T-helper 1 cell (primary cell): ENCODE measurements around the gene SEC23IP.
"Not testable (repeated sequence)": the region's sequence is repeated elsewhere in the genome, so short reads cannot be mapped to it uniquely, and the experiment has no call there.

Experiments used
- DNase-seq, 5 donors: peaks; one replicate each; pipeline ENCODE4 v3.0.0-alpha.2; 2012 to 2020
- total RNA-seq, 4 donors: gene quantifications; one replicate each; lab custom pipeline; 2026; lab: John Stamatoyannopoulos, UW

Gene SEC23IP
- 14.0 to 37.8 (median 28.6) reads per million in 4 donors for total RNA-seq

GRCh38 chr10:119892188-119893065, at the start of gene SEC23IP:
TSS of gene SEC23IP (plus strand) at chr10:119892730. CDS start at chr10:119892783, 53 bp downstream.
- peak; percentile 78 to 94 (median 85) for DNase-seq

- DNase-seq = no peak
These were observed 46.9 kb upstream of the SEC23IP start for GRCh38 chr10:119845656-119846055.

DNA sequence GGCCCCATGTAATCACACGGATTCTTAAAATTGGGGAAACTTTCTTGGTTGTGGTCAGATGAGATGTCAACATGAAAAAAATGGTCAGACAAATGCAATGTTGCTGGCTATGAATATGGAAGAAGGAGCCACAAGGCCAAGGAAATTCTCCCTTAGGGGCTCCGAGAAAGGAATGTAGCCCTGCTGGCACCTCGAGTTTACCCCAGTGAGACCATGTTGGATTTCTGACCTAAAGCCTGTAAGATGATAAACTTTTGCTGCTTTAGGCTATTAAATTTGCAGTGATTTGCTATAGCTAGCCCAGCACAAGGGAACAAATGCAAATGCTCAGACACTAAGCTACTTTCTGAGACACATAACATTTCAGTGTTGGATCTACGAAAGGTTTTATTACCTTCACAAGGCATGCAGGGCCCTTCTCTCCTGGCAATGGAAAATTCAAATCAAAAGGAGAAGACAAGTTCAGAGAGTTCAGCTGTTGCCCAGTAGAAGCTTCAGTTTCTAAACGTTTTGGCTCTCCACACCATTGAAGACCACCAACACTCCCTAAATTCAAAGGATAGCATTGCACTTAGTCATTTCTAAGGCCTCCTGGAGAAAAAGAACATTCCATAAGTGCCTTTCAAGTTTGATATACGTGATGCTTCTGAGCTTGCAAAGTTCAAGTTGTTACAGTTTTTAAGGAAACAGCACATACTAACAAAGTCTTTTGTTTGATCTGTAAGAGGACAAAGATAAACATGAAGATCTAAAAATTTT, 43.3 kb upstream of the SEC23IP start:
- DNase-seq = no peak

DNA sequence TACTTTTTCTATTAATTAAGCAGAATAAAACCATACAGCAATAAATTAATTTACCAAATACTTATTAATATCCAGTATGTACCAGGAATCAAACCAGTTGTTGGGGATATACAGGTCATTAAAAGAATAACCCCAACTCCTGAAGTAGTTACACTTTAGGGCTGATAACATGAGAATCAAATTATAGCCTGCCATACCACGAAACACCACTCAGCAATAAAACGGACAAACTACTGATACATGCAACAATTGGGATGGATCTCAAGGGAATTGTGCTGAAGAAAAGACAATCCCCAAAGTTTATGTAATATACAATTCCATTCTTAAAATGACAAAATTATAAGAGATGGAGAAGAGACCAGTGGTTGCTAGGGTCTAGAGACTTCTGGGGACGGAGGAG, 42.6 kb upstream of the SEC23IP start:
- DNase-seq = no peak

DNA sequence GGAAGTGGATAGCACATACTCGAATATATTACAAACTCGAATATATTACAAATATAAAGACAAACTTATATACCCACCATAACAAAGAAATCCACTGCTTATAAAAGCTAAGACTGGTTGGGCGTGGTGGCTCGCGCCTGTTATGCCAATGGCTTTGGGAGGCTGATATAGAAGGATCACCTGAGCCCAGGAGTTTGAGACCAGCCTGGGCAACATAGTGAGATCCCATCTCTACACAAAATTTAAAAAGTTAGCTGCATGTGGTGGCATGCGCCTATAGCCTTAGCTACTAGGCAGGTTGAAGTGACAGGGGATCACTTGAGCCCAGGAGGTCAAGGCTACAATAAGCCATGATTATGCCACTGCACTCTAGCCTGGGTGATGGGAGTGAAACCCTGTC, 40.3 kb upstream of the SEC23IP start:
- no peak for DNase-seq

- DNase-seq = no peak
These were observed 39.7 kb upstream of the SEC23IP start for GRCh38 chr10:119852822-119853221.

GRCh38 chr10:119853574-119853973, 39.0 kb upstream of the SEC23IP start:
- DNase-seq = no peak

GRCh38 chr10:119858063-119858462, 34.5 kb upstream of the SEC23IP start:
- no peak for DNase-seq

DNA sequence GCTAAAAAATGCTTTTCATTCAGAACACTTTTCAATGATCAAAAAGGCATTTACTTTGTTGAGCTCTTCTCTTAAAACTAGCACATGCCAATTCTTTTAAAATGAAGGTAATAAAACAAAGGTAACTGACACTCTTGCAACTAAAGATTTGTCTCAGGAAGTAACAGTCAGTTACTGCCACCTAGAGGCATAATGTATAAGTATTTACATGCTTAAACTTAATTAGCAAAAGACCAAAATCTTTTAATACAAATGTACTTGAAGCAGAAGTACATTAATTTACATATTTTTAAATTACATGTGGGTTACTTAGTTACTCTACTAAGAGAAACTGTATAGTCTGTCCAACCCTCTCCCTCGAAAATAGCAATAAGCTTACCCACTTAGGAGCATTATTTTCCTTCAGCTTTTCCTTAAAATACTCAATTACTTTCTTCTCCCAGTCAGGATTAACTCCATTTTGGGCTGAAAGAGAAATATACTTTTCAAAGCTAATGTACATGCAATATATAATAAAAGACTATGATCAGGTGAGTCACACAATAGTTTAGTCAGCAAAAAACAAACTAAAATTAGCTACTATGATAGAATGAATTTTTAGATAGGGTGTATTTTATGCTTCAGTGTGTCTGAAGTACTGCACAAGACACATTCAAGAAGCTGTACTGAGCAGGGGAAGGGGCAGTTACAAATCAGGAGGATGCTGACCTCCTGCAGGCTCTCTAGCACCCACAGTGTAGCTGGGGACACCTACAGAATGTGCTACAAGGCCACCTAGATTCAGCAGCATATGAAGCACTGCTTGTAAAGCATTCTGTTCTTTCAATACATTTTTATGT, 32.9 kb upstream of the SEC23IP start:
- peak in 1 of 5 donors; percentile 43 for DNase-seq

DNA sequence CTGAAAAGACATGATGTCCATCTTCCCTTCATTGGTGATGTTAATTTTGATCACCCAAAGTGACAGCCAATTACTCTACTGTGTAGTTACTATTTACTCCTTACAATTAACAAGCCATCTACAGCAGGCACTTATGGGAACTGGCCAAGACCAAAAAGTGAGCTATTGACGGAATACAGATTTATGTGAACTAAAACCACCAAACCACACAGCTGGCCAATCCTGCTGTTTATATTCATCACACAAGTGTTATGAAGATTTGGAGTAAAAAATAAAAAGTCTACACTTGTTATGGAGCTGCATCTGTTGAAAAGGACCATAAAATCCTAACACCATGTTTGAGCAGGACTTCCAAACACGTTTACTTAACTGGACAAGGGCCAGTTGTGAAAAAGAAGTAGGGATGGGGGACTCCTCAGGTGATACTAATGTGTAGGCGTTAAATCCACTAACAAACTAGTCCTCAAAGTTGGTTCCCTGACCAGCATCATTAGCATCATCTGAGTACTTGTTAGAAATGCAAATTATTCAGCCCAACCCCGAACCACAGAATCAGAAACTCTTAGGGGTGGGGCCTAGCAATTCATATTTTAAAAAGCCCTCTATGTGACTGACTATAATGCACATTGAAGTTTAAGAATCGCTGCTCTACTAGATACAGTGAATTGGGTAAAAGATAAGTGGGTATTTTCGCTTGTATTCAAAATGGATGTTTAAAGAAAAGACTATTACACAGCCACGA, 31.5 kb upstream of the SEC23IP start:
- no peak for DNase-seq

- DNase-seq = no peak
These were observed 30.0 kb upstream of the SEC23IP start for GRCh38 chr10:119862524-119862923.

- no peak for DNase-seq
These were observed 28.5 kb upstream of the SEC23IP start for GRCh38 chr10:119863951-119864565.

GRCh38 chr10:119865699-119866240, 26.8 kb upstream of the SEC23IP start:
- no peak for DNase-seq

- DNase-seq = no peak
These were observed 25.2 kb upstream of the SEC23IP start for GRCh38 chr10:119867317-119867716.

DNA sequence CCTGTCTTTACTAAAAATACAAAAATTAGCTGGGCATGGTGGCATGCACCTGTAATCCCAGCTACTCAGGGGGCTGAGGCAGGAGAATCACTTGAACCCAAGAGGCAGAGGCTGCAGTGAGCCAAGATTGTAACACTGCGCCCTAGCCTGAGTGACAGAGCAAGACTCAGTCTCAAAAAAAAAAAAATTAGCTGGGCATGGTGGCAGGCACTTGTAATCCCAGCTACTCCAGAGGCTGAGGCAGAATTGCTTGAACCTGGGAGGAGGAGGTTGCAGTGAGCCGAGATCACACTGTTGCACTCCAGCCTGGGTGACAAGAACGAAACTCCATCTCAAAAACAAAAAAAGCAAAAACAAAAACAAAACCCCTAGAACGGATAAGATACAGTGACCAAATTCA, 23.1 kb upstream of the SEC23IP start:
- not testable (repeated sequence) for DNase-seq

- DNase-seq = peak; percentile 28 to 56 (median 52)
These were observed 20.5 kb upstream of the SEC23IP start for GRCh38 chr10:119871881-119872609.

GRCh38 chr10:119872610-119872859, 20.0 kb upstream of the SEC23IP start, which contains the start of gene MCMBP:
TSS of gene MCMBP (minus strand) at chr10:119872843. CDS start at chr10:119872584, 259 bp downstream.
- DNase-seq = no peak

GRCh38 chr10:119872860-119873681, 19.5 kb upstream of the SEC23IP start:
- peak; percentile 74 to 91 (median 80) for DNase-seq

DNA sequence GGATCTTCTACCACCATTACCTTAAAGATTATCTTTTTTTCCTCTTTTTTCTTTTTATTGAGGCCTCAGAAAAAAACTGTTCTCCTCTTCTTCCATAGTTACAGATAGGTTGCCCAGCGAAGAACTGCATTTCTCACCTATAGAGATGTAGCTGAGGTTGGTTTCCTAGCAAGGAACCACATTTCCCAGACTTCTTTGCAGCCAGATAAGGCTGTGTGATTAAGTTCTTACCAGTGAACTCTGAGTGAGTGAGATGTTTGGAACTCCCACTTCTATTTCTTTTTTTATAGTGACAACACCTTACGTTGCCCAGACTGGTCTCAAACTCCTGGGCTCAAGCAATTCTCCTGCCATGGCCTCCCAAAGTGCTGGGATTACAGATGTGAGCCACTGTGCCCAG, 14.0 kb upstream of the SEC23IP start:
- no peak for DNase-seq
